Brain pericyte (primary cell): Measurements from ENCODE around the gene ARID5B.

ENCODE experiments used
- DNase-seq: peaks from one replicate; pipeline ENCODE4 v3.0.0-alpha.2; 2012; ENCODE audit warnings: low read depth, low spot score

The ARID5B gene

GRCh38 chr10:62077330-62078015 is 176.0 kb downstream of the ARID5B start:
- no peak for DNase-seq

GRCh38 chr10:62079885-62080559 is 178.5 kb downstream of the ARID5B start:
- no peak for DNase-seq

DNA sequence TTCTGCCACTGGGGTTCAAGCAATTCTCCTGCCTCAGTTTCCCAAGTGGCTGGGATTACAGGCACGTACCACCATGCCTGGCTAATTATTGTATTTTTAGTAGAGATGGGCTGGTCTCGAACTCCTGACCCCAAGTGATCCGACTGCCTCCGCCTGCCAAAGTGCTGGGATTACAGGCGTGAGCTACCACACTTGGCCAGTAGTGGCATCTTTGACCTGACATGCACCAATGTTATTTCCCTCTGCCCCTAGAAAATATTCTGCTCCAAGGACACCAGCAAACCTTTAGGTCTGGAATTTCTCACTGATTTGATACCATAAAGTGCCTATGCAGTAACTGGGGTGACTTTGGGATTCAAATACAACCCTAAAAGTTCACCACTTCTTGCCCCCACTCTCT is 179.4 kb downstream of the ARID5B start:
- DNase-seq, result no peak

DNA sequence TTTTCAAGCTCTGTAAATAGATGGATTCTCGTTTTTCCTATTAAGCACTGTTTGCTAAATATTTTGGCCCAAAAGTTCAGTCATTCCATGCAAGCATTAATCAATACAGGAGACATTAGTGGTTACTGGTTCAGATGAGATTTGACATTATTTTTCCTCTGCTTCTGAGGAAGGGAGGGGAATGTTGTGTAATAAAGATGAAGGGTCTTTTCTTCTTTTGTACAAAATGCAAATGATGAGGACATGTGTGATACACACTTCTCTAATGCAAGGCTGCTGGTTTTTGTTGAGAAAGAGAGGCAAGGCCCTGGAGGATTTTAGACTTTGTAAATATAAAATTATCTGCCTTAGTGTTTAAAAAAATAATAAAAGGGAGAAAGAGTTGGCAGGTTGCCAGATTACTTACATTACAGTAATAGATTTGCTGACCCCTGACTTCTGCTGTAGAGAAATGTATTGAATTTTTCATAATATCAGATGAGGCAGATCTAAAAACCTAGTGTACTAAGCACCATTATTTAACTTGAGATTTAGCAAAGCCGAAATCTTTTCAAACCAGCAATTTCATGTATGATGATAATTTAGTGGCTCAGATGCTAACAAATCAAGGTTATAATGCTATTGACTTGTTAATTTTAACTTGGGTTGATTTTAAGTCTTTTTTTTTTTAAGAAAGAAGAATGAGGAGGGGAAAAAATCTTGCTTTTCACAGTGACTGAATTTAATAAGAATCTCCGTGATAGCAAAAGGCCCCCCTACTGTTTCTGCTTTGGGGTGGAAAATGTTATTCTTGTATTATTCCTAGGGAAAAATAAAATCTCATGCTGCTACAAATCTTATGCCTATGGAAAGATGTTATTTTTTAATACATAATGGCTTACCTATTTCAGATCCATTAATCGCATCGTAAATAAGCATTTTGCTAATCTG is 180.1 kb downstream of the ARID5B start:
- DNase-seq, result no peak

DNA sequence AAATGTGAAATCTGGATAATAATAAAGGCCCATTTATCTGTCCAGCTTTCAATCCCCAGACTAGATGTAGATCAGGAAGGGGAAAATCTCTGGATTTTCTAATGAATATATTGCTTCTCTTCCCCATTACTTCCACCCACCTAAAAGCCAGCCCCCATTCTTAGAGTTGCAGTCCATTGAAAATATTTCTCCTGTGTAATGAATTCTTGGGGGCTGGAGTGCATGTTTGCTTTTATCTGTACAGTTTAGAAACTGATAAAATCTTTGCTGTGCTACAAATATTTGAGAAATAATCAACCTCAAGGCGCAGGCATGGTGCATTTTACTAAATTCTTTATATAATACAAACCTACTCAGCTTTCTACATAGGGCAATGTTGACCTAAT is 180.8 kb downstream of the ARID5B start:
- no peak for DNase-seq

GRCh38 chr10:62082729-62083411 is 181.4 kb downstream of the ARID5B start:
- DNase-seq, result no peak

DNA sequence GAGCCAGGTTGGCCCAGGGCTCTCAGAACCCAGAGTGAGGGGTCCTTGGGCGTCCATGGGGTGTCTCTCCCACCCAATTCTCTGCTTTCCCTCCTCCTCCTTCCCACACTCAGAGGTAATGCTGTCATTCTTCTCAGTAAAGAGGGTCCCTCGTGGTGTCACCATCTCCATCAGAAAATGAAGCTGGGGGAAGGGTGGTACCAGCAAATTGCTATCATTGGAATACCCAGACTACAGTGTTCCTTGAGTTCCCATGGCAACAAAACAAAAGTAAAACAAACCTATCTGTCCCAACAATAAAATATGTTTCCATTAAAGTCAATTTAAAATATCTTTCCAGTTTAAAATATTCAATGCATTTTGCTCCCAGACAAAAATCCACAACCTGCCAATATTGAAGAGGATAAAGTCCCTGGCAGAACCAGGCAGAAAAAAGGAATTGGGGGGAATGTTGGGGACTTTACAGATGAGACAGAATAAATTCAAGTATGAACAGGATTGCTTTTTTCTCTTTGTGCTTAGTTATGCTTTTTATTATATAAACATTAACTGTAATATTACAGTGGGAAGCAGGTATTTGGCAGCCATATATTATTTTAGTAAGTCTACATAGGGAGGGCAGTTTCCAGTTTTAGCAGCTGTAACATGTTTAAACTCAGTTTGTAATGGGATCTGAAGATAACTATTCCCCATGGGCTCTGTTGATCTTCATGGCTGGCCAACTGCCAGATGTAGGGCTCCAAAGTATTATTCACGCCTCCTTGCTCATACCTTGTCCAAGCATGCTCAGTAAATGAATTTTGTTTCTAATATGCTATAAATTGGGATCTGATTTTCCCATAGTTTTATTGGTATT is 182.1 kb downstream of the ARID5B start:
- no peak for DNase-seq

- DNase-seq, result no peak
Observed at GRCh38 chr10:62084451-62084850, 183.0 kb downstream of the ARID5B start.

DNA sequence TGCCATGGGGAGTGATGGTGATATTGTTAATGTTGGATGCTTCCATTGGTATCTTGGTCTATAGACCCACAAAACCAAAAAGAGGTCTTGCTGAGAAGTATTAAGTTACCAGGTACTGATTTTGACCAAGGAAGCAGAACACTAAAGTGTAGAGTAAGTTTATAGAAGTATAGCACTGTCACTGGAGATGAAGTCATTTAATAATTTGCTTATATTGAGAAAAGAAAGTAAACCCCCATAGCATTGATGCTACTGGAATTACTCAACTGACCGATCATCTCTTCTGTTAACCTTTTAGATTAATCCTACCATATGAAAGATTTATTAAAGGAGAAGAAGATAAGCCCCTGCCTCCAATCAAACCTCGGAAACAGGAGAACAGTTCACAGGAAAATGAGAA is 183.9 kb downstream of the ARID5B start:
- no peak for DNase-seq

DNA sequence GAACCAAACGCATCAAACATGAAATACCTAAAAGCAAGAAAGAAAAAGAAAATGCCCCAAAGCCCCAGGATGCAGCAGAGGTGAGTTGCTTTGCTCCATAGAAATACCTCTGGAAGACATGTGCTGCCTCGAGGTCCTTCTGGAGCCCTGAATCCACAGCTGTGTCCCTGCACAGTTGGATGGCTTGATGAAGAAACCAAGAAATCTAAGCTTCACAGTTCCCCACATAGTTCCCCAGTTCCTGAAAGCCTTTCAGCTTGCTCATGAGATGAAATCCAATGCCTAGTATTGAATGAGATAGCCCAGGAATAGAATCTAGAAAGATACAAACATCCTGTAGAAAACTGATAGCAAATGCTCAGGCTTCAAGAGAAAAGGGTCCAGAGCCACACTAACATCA is 184.3 kb downstream of the ARID5B start:
- DNase-seq, result no peak

DNA sequence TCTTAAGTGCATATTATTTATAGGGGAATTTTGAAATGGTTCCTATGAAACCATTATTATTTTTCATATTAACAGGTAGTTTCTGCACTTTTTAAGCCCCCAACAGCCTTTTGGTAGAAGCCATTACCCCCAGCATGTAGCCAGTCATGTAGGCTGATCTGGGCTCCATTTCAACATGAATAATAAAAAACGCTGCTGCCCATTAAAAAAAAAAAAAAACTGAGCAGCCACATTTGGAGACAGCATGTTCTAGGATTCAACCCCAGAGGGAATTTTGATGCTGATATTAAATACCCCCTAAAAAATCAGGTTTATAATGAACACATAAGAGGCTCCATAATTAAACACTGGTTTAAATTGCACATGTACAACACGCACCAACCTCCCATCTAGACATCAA is 185.8 kb downstream of the ARID5B start:
- DNase-seq, result no peak

DNA sequence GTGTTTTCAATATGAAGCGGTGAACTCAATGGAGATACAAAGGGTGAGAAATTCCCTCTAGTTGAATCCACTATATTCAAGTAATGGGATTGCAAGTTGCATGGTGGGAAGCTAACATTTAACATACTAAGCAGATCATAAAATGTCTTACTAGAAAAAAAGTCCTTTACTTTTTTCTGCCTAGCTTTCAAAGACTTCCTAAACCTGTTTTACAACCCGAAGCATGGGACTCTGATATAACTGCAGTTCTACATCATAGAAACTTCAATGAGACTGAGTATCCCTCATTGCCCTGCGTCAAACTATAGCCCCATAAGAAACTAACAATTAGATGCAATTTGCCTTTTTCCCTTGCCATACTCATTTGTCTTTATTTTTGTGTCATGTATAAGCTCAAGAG is 187.3 kb downstream of the ARID5B start:
- no peak for DNase-seq

DNA sequence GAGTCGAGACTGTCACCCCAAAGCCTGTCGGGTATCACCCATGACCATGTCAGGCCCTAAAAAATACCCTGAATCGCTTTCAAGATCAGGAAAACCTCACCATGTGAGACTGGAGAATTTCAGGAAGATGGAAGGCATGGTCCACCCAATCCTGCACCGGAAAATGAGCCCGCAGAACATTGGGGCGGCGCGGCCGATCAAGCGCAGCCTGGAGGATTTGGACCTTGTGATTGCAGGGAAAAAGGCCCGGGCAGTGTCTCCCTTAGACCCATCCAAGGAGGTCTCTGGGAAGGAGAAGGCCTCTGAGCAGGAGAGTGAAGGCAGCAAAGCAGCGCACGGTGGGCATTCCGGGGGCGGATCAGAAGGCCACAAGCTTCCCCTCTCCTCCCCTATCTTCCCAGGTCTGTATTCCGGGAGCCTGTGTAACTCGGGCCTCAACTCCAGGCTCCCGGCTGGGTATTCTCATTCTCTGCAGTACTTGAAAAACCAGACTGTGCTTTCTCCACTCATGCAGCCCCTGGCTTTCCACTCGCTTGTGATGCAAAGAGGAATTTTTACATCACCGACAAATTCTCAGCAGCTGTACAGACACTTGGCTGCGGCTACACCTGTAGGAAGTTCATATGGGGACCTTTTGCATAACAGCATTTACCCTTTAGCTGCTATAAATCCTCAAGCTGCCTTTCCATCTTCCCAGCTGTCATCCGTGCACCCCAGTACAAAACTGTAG is 191.0 kb downstream of the ARID5B start:
- DNase-seq, result no peak

GRCh38 chr10:62093863-62094291 is 192.4 kb downstream of the ARID5B start:
- no peak for DNase-seq

DNA sequence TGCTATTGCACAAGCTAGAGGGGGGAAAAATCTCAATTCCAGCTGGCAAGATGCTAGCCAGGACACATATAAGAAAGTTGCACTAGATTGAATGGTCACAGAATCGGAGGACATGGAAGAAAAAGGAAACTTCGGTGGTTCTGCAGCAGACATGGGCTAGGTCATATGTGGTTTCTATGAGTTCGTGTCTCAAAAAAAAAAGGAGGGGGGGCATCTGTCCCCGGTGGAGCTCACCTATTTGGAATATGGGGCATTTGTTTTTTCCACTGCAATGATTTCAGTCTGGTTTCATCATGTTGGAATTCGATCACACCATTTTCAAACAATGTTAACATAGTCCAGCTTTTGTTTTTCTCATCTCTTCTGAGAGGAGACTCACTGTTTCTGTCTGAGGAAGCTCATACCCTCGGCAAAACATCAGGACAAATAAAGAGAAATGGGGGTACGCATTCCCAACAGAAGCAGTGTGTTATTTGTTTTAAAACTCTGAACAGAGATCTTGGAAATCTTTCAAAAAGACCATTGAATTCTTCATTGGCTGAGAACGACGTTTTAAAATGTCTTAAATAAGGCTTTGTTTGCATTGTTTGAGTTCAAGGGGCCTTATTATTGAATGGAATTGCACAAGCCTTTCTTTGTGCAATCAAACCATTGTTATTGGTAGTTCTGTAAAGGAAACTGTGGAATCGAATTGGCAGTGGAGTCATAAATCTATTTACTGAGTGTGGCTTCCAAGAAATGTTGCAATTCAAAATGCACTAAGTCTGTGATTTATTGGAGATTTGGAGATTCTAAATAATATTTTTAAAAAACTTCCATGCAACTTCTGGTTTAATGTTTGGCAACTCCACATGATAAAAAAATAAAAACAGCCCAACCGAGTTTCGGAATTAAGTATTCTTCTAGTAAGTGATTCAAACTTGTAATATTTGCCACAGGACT is 194.0 kb downstream of the ARID5B start:
- DNase-seq, result no peak

GRCh38 chr10:62096256-62096933 is 194.9 kb downstream of the ARID5B start:
- DNase-seq, result no peak

DNA sequence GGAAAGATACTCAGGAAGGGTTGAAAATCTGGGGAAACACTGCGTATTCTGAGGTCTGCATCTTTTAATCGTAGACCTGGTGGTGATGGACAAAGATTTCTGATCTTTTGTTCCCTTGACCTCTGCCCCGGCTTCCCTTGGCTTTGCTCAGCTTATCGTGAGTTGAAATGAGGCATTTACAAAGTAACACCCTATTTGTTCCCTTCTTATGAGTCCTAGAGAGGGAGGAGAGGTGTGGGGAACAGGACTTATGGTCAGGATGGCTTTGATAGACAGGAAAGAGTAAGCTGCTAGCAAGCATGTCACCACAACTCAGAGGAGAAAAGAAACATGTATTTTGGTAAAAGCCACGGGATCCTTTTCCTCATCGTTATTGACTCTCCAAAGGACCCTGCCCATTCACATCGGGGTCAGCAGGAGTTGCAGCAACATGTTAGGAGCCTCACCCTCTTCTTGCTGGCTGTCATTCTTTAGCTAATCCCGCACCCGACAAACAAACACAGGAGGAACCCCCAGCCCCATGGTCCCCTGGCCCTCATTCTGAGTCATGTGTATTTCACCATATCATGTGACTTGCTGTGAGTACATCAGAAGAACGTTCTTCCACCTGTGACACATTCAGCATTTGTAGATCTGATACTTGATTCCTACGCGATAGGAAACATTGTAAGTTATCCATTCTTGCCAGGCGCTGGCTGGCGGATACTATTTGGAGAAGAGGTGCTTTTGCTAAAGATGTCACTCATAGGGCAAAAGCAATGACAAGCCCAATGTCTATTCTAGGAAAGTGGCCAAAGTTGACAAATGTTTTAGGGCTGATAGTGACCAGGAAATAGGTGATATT is 197.0 kb downstream of the ARID5B start:
- no peak for DNase-seq

DNA sequence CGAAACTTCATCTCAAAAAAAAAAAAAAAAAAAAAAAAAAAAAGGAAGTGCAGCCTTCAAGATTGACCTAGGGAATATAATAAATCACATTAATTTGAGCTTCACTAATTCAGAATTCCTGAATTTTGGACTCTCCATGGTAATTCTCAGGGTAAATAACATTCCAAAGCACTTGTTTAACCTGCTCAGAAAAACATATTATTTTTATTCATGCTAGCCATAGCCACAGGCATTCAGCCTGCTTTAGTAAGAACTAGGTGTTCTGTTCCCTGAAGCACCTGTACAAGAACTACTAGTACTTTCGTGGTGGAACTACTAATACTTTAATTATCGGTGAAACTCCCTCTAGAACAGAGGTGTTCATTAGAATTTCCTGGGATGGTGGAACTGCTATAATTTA is 197.8 kb downstream of the ARID5B start:
- DNase-seq, result no peak
